Activated naive CD4-positive, alpha-beta T cell treated with anti-CD3 and anti-CD28 coated beads, Interleukin-2, amount 10 ng/mL, durations not matched to agents 7 days and 5 days (primary cell): ENCODE measurements around the gene PPIF.

Experiments
- CTCF ChIA-PET: fragments of 350-600 bp; sonication (Branson Sonifier 250); formaldehyde crosslinking; loops from one replicate; lab custom pipeline; 2021; ENCODE audit warnings: antibody characterized with exemption; lab: Charles Lee
- DNase-seq: peaks from one replicate; pipeline ENCODE4 v3.0.0-alpha.2; 2020
- H3K27ac Mint-ChIP-seq: one replicate; pipeline ENCODE4 v1.8.0; 2021; ENCODE audit warnings: mild to moderate bottlenecking, moderate library complexity, mixed read lengths
- H3K27me3 Mint-ChIP-seq: one replicate; pipeline ENCODE4 v1.8.0; 2021; ENCODE audit warnings: mild to moderate bottlenecking, mixed read lengths
- H3K36me3 Mint-ChIP-seq: one replicate; pipeline ENCODE4 v1.8.0; 2021; ENCODE audit warnings: mixed read lengths
- H3K4me1 Mint-ChIP-seq: one replicate; pipeline ENCODE4 v1.8.0; 2021; ENCODE audit warnings: mixed read lengths
- H3K4me3 Mint-ChIP-seq: one replicate; pipeline ENCODE4 v1.8.0; 2021; ENCODE audit warnings: mild to moderate bottlenecking, moderate library complexity, mixed read lengths
- H3K9me3 Mint-ChIP-seq: one replicate; pipeline ENCODE4 v1.8.0; 2021; ENCODE audit warnings: mixed read lengths

PPIF gene

DNA sequence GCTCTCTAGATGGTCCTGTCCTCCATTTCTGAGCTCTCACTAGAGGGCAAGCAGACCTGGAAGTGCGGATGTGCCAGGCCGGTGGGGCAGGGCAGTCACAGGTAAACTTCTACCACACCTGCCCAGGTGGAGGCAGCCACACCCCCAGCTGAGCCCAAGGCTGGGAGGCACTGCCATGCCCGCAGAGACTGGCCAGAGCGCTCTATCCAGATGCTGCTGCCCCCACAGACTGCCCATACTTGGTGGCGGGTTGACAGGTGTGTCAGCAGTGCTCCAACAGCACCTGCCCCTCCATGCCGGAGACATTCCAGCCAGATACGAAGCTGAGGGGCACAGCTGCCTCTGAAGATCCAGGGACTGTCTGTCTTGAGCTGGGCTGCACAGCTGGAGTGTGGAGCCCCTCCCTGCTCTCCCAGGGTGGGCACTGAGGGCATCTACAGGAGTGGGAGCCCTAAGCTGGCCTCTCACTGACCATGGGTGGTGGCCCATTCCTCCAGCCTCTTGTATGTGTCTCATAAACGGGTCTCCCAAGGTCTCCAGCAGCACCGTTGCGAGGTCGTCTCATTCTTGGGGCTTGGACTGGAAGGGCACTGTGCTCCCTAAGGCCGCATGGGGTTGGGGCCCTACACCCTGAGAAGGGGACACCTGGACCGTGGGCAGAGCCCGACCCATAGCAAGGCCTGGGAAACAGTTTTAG, 38.2 kb upstream of the PPIF start:
- Mint-ChIP-seq H3K27ac (no peak overlapping the region), H3K4me3 (no peak overlapping the region), H3K4me1 (peaks cover 4% of the 10 kb centered on the region), H3K36me3 (peaks cover 26% of the 10 kb centered on the region), H3K9me3 (no peaks in the 10 kb centered on the region), H3K27me3 (no peaks in the 10 kb centered on the region)
- DNase-seq, result no peak
- CTCF ChIA-PET, result interaction anchor here (0.7 kb wide), 1 partner anchor 65 kb away, joined by 4 read pairs; no protein-coding TSS in a partner anchor

DNA sequence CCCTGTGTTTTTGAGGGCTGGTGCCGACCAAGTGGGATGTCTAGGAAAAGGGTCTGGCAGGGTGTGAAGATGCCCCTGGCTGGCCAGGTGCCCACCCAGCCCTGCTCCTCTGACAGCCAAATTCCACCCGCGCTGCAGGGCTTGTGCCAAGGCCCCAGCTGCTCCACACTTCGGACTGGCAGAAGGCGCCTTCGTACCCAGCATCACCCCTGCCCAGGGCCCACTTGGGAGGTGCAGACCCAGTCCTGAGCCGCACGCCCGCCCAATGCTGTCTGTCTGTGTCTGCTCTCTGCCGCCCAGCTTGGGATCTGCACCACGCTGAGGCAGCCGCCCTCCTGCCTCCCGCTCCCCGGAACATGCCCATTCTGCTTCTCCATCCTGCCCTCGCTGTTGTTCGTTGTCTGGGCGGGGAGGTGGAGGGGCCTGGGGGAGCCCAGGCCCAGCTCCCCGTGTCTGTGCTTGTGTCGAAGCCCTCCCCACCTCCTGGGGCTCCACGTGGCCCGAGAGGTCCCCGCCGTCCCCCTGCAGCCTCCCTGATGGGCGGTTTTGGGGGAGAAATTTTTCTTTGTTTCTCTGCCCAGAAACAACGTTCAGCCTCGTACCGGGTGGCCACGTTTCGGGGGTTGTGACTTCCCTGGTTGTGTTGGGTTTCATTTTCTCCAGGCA, 36.9 kb upstream of the PPIF start:
- DNase-seq, result no peak
- H3K9me3 Mint-ChIP-seq, result no peaks in the 10 kb centered on the region
- peaks cover 29% of the 10 kb centered on the region for H3K36me3 Mint-ChIP-seq
- H3K4me3 Mint-ChIP-seq, result no peak overlapping the region
- no peaks in the 10 kb centered on the region for H3K27me3 Mint-ChIP-seq
- peaks cover 4% of the 10 kb centered on the region for H3K4me1 Mint-ChIP-seq
- peak overlapping the region; percentile 33 for H3K27ac Mint-ChIP-seq
- CTCF ChIA-PET, result no interaction called here

DNA sequence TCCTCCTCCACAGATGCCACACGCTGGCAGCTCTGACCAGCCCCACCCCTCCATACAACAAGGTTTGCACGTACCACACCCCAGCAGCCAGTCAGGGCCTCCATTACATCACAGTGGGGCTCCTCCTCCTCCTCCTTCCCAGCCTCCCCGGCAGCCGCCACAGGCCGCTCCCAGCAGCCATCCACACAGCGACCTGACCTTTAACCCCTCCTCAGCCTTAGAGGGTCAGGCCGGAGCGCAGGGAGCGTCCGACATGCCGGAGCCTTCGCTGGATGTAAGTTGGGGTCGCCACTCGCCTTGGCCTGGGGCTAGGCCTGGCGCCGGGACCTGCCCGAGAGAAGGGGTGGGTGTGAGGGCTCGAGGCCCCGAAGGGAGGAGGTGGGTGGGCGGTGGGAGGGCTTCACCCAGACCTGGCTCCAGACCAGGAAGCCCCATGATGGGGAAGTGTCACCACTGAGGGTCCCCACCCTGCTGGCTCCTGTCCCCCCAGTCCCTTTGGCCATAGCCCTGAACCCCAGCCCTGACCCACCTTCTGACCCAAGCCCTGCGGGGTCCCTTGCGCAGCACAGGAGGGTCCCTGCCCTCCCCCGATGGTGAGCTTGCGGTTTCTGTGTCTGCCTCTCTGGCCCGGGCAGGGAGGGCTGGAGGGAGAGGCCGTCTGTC, 36.2 kb upstream of the PPIF start:
- Mint-ChIP-seq H3K36me3 (peaks cover 31% of the 10 kb centered on the region), H3K27me3 (no peaks in the 10 kb centered on the region), H3K4me3 (no peak overlapping the region), H3K9me3 (no peaks in the 10 kb centered on the region), H3K27ac (peak overlapping the region; percentile 33), H3K4me1 (peaks cover 7% of the 10 kb centered on the region)
- no peak for DNase-seq
- CTCF ChIA-PET, result no interaction called here

DNA sequence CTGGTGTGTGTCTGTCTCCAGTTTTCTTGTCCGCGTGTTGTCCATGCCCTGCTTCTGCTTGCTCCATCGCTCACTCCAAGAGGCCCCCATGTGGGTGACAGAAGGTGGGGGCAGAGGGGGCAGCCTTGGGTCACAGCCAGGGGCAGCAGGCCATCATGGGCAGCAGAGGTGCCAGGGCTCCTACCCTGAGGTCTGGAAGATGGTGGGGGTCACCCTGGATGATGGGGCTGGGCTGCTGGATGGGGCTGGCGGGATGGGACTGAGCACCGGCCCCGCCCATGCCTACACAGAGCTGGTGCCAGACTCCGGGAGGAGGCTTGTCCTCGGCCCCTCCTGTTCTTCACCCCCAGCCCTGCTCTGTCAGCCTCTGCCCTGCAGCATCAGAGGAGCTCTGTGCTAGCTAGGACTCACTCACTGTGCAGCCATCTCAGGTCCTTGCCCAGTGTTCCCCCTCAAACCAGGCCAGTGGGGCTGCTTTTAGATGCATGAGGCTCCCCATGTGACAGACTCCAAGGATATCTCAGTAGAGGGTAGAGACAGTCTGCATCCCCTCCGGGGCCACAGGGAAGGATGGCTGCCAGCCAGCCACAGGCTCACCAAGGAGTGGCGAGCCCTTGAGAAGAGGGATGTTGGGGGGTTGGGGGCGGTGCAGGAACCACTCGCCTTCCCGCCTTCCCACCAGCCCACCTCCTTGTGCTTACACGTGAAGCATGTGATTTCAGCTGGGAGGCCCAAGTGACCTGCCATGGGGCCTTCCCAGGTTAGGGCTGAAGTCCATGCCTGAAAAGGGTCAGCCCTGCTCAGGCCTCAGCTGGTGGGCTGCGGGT, 35.5 kb upstream of the PPIF start:
- Mint-ChIP-seq H3K4me3 (no peak overlapping the region), H3K27me3 (no peaks in the 10 kb centered on the region), H3K27ac (no peak overlapping the region), H3K36me3 (peaks cover 29% of the 10 kb centered on the region), H3K9me3 (no peaks in the 10 kb centered on the region), H3K4me1 (peaks cover 13% of the 10 kb centered on the region)
- no peak for DNase-seq
- CTCF ChIA-PET, result no interaction called here

DNA sequence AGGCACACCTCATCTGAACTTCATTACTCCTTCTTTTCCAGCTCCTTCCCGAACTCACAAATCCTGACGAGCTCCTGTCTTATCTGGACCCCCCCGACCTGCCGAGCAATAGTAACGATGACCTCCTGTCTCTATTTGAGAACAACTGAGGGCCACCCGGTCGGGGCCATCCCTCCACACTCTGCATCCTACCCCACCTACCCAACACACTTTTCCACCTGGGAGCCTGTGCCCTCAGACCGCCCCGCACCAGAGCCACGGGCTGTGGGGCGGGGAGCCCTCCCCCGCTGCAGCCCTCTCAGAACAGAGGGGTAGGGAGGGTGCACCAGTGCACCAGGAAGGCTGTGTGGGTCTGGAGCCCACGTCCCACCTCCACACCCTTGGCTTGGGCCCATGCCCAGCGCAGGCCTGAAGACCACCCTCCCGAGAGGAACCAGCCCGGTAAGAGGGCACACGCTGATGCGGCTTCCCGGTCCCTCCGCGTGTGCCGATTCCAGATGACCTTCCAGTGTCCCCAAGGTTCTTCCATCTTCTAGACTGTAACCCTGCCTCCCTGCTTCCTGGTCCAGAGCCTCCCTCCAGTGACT, 34.6 kb upstream of the PPIF start:
- no peak for DNase-seq
- Mint-ChIP-seq H3K27ac (no peak overlapping the region), H3K27me3 (peaks cover 4% of the 10 kb centered on the region), H3K4me1 (peaks cover 22% of the 10 kb centered on the region), H3K9me3 (no peaks in the 10 kb centered on the region), H3K4me3 (no peak overlapping the region), H3K36me3 (peaks cover 28% of the 10 kb centered on the region)
- CTCF ChIA-PET, result no interaction called here

DNA sequence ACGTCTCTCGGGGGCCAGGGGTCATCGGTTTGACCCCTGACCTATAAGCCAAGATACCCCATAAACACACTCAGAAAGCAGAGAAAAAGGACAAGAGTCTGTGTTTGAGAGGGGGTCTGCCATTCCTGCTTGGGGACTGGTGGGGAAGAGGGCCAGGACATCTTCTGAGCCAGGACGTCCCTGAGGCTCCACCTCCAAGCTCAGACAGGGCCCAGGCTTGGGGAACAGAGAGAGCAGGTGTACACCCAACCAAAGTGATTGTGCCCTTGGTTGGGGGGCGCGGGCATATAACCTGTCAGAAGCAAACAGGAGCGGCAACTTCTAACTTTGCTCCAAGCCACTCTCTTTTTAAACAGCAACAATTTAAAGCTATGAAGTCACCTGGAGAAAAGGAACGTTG, 33.9 kb upstream of the PPIF start:
- CTCF ChIA-PET, result no interaction called here
- peaks cover 4% of the 10 kb centered on the region for H3K27me3 Mint-ChIP-seq
- H3K27ac Mint-ChIP-seq, result no peak overlapping the region
- H3K9me3 Mint-ChIP-seq, result no peaks in the 10 kb centered on the region
- DNase-seq, result no peak
- H3K4me3 Mint-ChIP-seq, result no peak overlapping the region
- peaks cover 22% of the 10 kb centered on the region for H3K36me3 Mint-ChIP-seq
- peaks cover 29% of the 10 kb centered on the region for H3K4me1 Mint-ChIP-seq

DNA sequence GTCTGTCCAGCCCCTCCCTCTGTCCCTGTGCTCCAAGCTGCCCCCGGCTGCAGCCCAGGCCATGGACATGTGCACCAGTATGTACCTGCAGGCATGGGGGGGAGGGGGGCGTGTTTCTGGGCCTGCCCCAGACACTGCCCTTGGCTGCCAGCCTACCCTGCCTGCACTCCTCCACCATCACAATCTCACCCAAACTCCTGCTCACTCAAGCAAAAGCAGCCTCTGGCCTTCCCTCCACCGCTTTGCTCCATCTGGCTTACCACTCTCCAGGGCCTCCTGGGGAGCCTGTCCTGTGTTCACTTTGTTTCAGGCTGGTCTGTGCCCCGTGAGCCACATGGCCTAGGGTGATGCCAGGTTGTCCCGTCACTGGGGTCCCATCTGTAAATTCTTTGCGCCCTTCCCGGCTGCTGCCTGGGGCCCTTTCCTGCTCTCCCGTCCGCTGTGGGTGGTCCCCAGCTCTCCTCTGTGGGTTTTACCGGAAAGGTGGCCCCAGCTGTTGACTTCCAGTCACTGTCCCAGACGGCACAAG, 33.3 kb upstream of the PPIF start:
- H3K4me1 Mint-ChIP-seq, result peaks cover 35% of the 10 kb centered on the region
- no peak overlapping the region for H3K27ac Mint-ChIP-seq
- peaks cover 23% of the 10 kb centered on the region for H3K36me3 Mint-ChIP-seq
- H3K4me3 Mint-ChIP-seq, result no peak overlapping the region
- CTCF ChIA-PET, result no interaction called here
- H3K27me3 Mint-ChIP-seq, result peaks cover 4% of the 10 kb centered on the region
- H3K9me3 Mint-ChIP-seq, result peaks cover 5% of the 10 kb centered on the region
- DNase-seq, result no peak

DNA sequence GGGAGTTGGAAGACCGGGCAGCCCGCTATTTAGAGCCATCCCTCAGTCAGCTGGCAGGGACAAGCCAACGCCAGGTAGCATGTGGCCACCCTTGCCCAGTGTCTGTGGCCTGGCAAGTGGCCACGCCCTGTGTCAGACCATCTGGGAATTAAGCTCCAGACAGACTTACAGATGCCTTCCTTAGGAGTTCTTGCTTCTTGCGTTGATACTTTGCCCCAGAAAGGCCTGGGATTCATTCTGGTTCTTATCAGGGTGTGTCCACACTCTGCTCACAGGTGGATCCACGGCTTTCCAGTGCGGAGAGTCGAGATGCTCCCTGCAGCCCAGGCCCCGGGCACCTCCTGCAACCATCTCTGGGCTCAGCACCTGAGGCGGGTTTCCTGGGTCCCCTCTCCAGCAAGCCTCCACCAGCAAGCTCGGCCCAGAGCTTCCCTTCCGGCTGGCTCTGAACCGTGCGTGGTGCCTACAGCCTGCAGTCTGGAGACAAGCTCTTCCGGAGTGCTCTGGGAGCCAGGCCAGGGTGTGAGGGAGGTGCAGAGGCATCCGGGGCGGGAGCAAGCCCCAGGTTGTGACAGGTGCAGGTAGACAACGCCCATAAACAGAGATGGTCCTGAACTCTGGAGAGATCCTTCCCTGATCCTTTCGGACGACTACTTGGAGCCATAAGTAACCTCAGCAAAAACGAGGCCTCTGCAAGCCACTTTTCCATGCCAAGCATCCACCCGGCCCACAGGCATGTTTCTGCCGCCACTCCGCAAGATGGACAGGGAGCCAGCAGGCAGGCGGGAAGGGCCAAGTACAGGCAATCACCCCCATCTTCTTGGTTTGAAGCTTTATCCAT, 32.3 kb upstream of the PPIF start:
- Mint-ChIP-seq H3K4me1 (peaks cover 42% of the 10 kb centered on the region), H3K36me3 (peaks cover 26% of the 10 kb centered on the region), H3K4me3 (no peak overlapping the region), H3K27me3 (peaks cover 10% of the 10 kb centered on the region), H3K9me3 (peaks cover 14% of the 10 kb centered on the region), H3K27ac (no peak overlapping the region)
- CTCF ChIA-PET, result interaction anchor here (1.1 to 4.6 kb wide), 5 partner anchors 9 to 32 kb away, joined by 3 to 40 read pairs (median 8); partner anchors contain the start of gene PPIF
- DNase-seq, result no peak

DNA sequence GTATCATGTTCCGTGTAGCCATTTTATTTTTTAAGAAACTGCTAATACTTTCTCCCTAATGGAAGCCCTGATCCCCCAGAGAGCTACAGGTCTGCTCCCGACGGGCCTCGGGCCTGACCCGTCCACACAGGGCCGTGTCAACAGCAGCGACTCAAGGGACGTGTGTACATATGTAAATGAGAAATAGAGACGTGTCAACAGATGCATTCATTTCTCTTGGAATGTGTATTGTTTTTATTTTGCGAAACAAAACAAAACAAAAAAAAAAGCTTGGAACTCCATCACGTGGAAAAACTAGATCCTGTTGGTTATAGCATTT, 31.7 kb upstream of the PPIF start:
- CTCF ChIA-PET, result interaction anchor here (1.1 to 4.6 kb wide), 6 partner anchors 9 to 31 kb away, joined by 3 to 40 read pairs (median 6); partner anchors contain the start of gene PPIF
- no peak for DNase-seq
- H3K4me3 Mint-ChIP-seq, result no peak overlapping the region
- peaks cover 46% of the 10 kb centered on the region for H3K4me1 Mint-ChIP-seq
- peaks cover 10% of the 10 kb centered on the region for H3K27me3 Mint-ChIP-seq
- no peak overlapping the region for H3K27ac Mint-ChIP-seq
- peaks cover 26% of the 10 kb centered on the region for H3K36me3 Mint-ChIP-seq
- peaks cover 14% of the 10 kb centered on the region for H3K9me3 Mint-ChIP-seq

DNA sequence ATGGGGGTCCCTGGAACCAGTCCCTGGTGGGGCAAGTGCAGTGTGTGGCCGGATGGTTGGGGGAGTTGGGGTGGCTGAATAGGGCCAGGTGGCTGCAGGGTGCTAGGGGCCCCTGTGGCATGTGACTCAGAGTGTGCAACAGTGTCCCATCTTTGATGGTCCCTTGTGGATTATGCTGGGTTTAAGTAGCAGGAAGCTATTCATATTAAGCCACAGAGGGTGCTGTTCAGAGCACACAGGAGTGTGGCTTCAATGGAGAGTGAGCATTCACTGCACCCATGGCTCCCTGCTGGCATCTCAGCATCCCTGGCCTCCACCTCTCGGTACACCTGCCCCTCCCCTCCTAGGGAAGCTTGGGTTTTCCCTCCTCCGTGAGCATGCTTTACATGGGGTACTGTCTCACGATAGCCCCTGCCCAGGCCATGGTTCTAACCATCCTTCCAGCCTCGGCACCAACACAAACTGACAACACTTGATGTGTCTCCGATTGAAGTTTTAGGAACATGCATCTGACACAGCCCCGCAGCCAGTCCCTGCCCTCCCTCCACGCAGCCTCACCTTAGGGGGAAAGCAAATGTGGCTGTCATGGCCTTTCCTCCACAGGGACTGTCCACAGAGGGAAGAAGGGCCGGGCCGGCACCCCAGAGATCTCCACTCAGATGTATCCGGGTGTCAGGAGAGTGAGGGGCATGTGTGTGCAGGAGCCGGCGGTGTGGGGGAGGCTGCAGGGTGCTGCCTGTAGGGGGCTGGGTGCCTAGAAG, 30.4 kb upstream of the PPIF start:
- peaks cover 14% of the 10 kb centered on the region for H3K9me3 Mint-ChIP-seq
- peak overlapping the region; percentile 87 for H3K27ac Mint-ChIP-seq
- peaks cover 59% of the 10 kb centered on the region for H3K4me1 Mint-ChIP-seq
- DNase-seq, result peak; percentile 34
- peak overlapping the region; percentile 62 for H3K4me3 Mint-ChIP-seq
- CTCF ChIA-PET, result interaction anchor here (0.9 to 4.6 kb wide), 11 partner anchors 8 to 57 kb away, joined by 3 to 40 read pairs (median 8); partner anchors contain the start of gene PPIF
- peaks cover 24% of the 10 kb centered on the region for H3K36me3 Mint-ChIP-seq
- peaks cover 10% of the 10 kb centered on the region for H3K27me3 Mint-ChIP-seq

DNA sequence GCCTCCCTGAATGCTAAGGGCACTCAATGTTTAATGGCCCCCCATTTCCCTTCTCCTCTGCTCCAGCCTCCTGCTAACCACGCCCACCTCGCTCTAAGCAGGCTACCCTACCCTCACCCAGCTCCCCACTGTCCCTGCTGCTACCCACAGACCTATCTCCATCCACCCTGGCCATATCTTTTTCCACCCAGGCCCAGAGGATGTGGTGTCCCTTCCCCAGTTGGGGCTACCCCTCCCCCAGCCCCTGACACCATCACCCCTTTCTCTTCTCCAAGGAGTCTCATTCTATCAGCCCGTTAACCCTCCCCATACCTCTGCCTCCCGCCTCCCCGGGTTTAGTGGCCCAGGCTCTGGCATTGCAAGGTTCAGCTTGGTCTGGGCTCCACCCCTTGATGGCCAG, 28.9 kb upstream of the PPIF start:
- peaks cover 10% of the 10 kb centered on the region for H3K27me3 Mint-ChIP-seq
- CTCF ChIA-PET, result interaction anchor here (0.7 to 4.6 kb wide), 4 partner anchors 13 to 48 kb away, joined by 3 to 40 read pairs (median 10); partner anchors contain the start of gene PPIF
- H3K4me3 Mint-ChIP-seq, result no peak overlapping the region
- H3K36me3 Mint-ChIP-seq, result peaks cover 20% of the 10 kb centered on the region
- H3K4me1 Mint-ChIP-seq, result peaks cover 74% of the 10 kb centered on the region
- peak overlapping the region; percentile 87 for H3K27ac Mint-ChIP-seq
- DNase-seq, result no peak
- peaks cover 14% of the 10 kb centered on the region for H3K9me3 Mint-ChIP-seq

DNA sequence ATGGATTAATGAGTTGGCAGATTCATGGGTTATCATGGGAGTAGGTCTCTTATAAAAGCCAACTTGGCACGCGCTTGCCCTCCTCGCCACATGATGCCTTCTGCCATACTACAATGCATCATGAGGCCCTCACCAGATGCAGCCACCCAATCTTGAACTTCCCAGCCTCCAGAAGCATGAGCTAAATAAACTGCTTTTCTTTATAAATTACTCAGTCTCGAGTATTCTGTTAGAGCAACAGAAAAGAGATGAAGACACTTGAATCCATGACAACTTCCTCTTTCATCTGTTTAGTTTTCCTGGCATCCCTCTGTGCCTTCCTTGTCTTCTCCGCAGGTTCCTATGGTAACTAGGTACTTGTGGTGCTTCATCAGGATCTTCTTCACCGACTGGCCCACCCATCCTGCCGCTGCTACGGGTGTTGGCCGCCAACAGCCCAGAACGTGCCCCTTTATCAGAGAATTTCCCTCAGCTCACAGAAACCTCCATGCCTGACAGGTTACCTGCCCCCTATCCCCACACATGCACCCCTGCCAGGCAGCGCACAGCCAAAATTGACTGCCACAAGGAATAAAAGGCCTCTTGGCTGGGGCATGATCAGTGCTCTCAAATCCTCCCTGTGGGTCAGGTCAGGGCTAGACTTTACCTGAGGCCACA, 28.0 kb upstream of the PPIF start:
- Mint-ChIP-seq H3K27me3 (peaks cover 10% of the 10 kb centered on the region), H3K4me3 (no peak overlapping the region), H3K27ac (peak overlapping the region; percentile 74), H3K36me3 (peaks cover 17% of the 10 kb centered on the region), H3K4me1 (peaks cover 83% of the 10 kb centered on the region), H3K9me3 (peaks cover 14% of the 10 kb centered on the region)
- CTCF ChIA-PET, result interaction anchor here (3.1 to 4.6 kb wide), 2 partner anchors 27 to 32 kb away, joined by 15 to 40 read pairs; partner anchors contain the start of gene PPIF
- DNase-seq, result no peak
